Karpas-422 (cell line): Measurements from ENCODE around the gene GDNF. TPM values are rescaled to one million over a fixed set of nuclear protein-coding genes. Genes with fewer than 3 reads are reported as not detected.
A peak's percentile ranks its signal among the peaks of the same experiment; 100 is the strongest.
"Not testable (repeated sequence)": the region's sequence is repeated elsewhere in the genome, so short reads cannot be mapped to it uniquely, and the experiment has no call there.

ENCODE experiments used
- DNase-seq: peaks from one replicate; pipeline ENCODE4 v3.0.0-alpha.2; 2015
- H2AFZ ChIP-seq: fragments of 200-600 bp; sonication (generic); 2 replicates; pipeline ENCODE4 v1.6.1; 2014; ENCODE audit warnings: antibody characterized with exemption, low read length, mixed read lengths
- H3K27ac ChIP-seq: fragments of 200-600 bp; sonication (generic); 2 replicates; pipeline ENCODE4 v1.5.1; 2014; ENCODE audit warnings: mild to moderate bottlenecking, low read length, moderate library complexity
- H3K27me3 ChIP-seq: fragments of 200-600 bp; sonication (generic); 2 replicates; pipeline ENCODE4 v1.6.1; 2014; ENCODE audit warnings: low read length, mixed read lengths
- H3K36me3 ChIP-seq: fragments of 200-600 bp; sonication (generic); 2 replicates; pipeline ENCODE4 v1.6.1; 2014; ENCODE audit warnings: low read length, mixed read lengths; ENCODE audit not compliant: insufficient read depth
- H3K4me1 ChIP-seq: fragments of 200-600 bp; sonication (generic); 2 replicates; pipeline ENCODE4 v1.6.1; 2014; ENCODE audit warnings: mild to moderate bottlenecking, low read length, mixed read lengths
- H3K4me2 ChIP-seq: fragments of 200-600 bp; sonication (generic); 2 replicates; pipeline ENCODE4 v1.6.1; 2014; ENCODE audit warnings: low read length, low read depth, mild to moderate bottlenecking; ENCODE audit not compliant: poor library complexity, severe bottlenecking
- H3K4me3 ChIP-seq: fragments of 200-600 bp; sonication (generic); 2 replicates; pipeline ENCODE4 v1.5.1; 2014; ENCODE audit warnings: mild to moderate bottlenecking, antibody characterized with exemption, low read length, mixed read lengths
- H3K79me2 ChIP-seq: fragments of 200-600 bp; sonication (generic); 2 replicates; pipeline ENCODE4 v1.6.1; 2014; ENCODE audit warnings: mild to moderate bottlenecking, low read length, mixed read lengths
- H3K9ac ChIP-seq: fragments of 200-600 bp; sonication (generic); 2 replicates; pipeline ENCODE4 v1.6.0; 2014; ENCODE audit warnings: low read length
- H3K9me2 ChIP-seq: fragments of 200-600 bp; sonication (generic), shearing (Covaris generic); replicated peaks from 2 replicates; pipeline ENCODE4 v1.6.0; 2014; ENCODE audit warnings: mild to moderate bottlenecking, low read length, moderate library complexity; ENCODE audit not compliant: insufficient read depth
- H3K9me3 ChIP-seq: fragments of 300-700, 200-600 bp; sonication (generic); 2 replicates; pipeline ENCODE4 v1.6.1; 2014; ENCODE audit warnings: low read length, mixed read lengths
- H4K20me1 ChIP-seq: fragments of 200-600 bp; sonication (generic); 2 replicates; pipeline ENCODE4 v1.6.1; 2014; ENCODE audit warnings: mild to moderate bottlenecking, antibody characterized with exemption, low read length, low read depth; ENCODE audit not compliant: insufficient read depth
- total RNA-seq: library from RNA; depleted of rRNA; stranded (reverse); fragments of >200 nt; shearing (Covaris generic); gene quantifications from 2 replicates; pipeline ENCODE4 v1.2.3, GENCODE V29; 2014; ENCODE audit warnings: low replicate concordance

GDNF gene
- total RNA-seq, 1 experiment from 2014 or later = not detected

GRCh38 chr5:37786416-37786815, 53.4 kb downstream of the GDNF start:
- peaks cover 4% of the 10 kb centered on the region for H3K4me1 ChIP-seq
- no peak overlapping the region for H2AFZ ChIP-seq
- no peaks in the 10 kb centered on the region for H4K20me1 ChIP-seq
- no peaks in the 10 kb centered on the region for H3K9me3 ChIP-seq
- no peaks in the 10 kb centered on the region for H3K27me3 ChIP-seq
- no peak for DNase-seq
- no peak overlapping the region for H3K9ac ChIP-seq
- no peaks in the 10 kb centered on the region for H3K36me3 ChIP-seq
- no peaks in the 10 kb centered on the region for H3K9me2 ChIP-seq
- H3K4me3 ChIP-seq = no peak overlapping the region
- no peak overlapping the region for H3K4me2 ChIP-seq
- H3K79me2 ChIP-seq = no peaks in the 10 kb centered on the region
- H3K27ac ChIP-seq = no peak overlapping the region

GRCh38 chr5:37781409-37781808, 58.4 kb downstream of the GDNF start:
- H3K4me2 ChIP-seq, H3K27ac ChIP-seq, H3K4me3 ChIP-seq, H3K27me3 ChIP-seq, H3K9me3 ChIP-seq, H3K9me2 ChIP-seq, H2AFZ ChIP-seq, H3K4me1 ChIP-seq, H3K9ac ChIP-seq, DNase-seq, H3K36me3 ChIP-seq, H3K79me2 ChIP-seq, H4K20me1 ChIP-seq: not testable (repeated sequence)

GRCh38 chr5:37777432-37778130, 62.3 kb downstream of the GDNF start:
- no peaks in the 10 kb centered on the region for H3K79me2 ChIP-seq
- H3K27me3 ChIP-seq = no peaks in the 10 kb centered on the region
- no peak overlapping the region for H3K9ac ChIP-seq
- no peak overlapping the region for H2AFZ ChIP-seq
- no peaks in the 10 kb centered on the region for H4K20me1 ChIP-seq
- H3K4me1 ChIP-seq = no peaks in the 10 kb centered on the region
- no peak overlapping the region for H3K4me3 ChIP-seq
- no peaks in the 10 kb centered on the region for H3K36me3 ChIP-seq
- no peak for DNase-seq
- peaks cover 8% of the 10 kb centered on the region for H3K9me3 ChIP-seq
- H3K9me2 ChIP-seq = no peaks in the 10 kb centered on the region
- no peak overlapping the region for H3K4me2 ChIP-seq
- no peak overlapping the region for H3K27ac ChIP-seq

DNA sequence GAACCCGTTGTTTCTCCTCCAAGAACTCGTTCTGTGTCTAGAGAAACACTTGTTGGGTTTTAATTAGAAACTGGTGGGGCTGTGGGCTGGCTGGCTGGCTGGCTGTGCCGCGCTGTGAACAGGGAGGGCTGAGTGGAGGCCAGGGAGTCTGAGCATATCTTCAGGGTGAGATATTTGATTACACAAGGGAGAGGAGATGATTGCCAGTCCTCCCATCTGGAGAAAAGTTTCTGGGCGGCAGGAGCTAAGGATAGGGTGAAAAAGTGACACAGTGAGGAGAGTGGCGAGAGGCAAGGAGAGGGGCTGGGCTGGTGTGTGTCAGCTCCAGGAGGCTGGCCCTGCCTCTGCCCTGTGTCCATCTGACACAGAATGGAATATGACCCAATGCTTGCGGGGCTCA, 63.0 kb downstream of the GDNF start:
- H3K4me1 ChIP-seq = no peaks in the 10 kb centered on the region
- no peaks in the 10 kb centered on the region for H3K27me3 ChIP-seq
- H3K9ac ChIP-seq = no peak overlapping the region
- peaks cover 8% of the 10 kb centered on the region for H3K9me3 ChIP-seq
- no peak for DNase-seq
- H4K20me1 ChIP-seq = no peaks in the 10 kb centered on the region
- no peaks in the 10 kb centered on the region for H3K79me2 ChIP-seq
- H3K4me3 ChIP-seq = no peak overlapping the region
- no peaks in the 10 kb centered on the region for H3K9me2 ChIP-seq
- H3K4me2 ChIP-seq = no peak overlapping the region
- no peak overlapping the region for H3K27ac ChIP-seq
- H2AFZ ChIP-seq = no peak overlapping the region
- no peaks in the 10 kb centered on the region for H3K36me3 ChIP-seq

GRCh38 chr5:37774912-37775483, 64.8 kb downstream of the GDNF start:
- H3K9me2 ChIP-seq = no peaks in the 10 kb centered on the region
- no peaks in the 10 kb centered on the region for H3K36me3 ChIP-seq
- H3K9ac ChIP-seq = no peak overlapping the region
- no peaks in the 10 kb centered on the region for H3K4me1 ChIP-seq
- no peaks in the 10 kb centered on the region for H3K27me3 ChIP-seq
- DNase-seq = peak; percentile 83
- no peak overlapping the region for H3K4me2 ChIP-seq
- no peak overlapping the region for H3K4me3 ChIP-seq
- H4K20me1 ChIP-seq = no peaks in the 10 kb centered on the region
- no peak overlapping the region for H2AFZ ChIP-seq
- H3K27ac ChIP-seq = no peak overlapping the region
- no peaks in the 10 kb centered on the region for H3K79me2 ChIP-seq
- H3K9me3 ChIP-seq = peaks cover 8% of the 10 kb centered on the region

GRCh38 chr5:37773809-37774208, 66.0 kb downstream of the GDNF start:
- no peaks in the 10 kb centered on the region for H3K79me2 ChIP-seq
- peaks cover 8% of the 10 kb centered on the region for H3K9me3 ChIP-seq
- H3K9me2 ChIP-seq = no peaks in the 10 kb centered on the region
- H3K4me2 ChIP-seq = no peak overlapping the region
- no peaks in the 10 kb centered on the region for H3K27me3 ChIP-seq
- no peaks in the 10 kb centered on the region for H4K20me1 ChIP-seq
- DNase-seq = no peak
- H3K9ac ChIP-seq = no peak overlapping the region
- H2AFZ ChIP-seq = no peak overlapping the region
- H3K36me3 ChIP-seq = no peaks in the 10 kb centered on the region
- H3K4me1 ChIP-seq = no peaks in the 10 kb centered on the region
- H3K4me3 ChIP-seq = no peak overlapping the region
- H3K27ac ChIP-seq = no peak overlapping the region

- Histone ChIP-seq H3K27ac (no peak overlapping the region), H3K9me3 (peaks cover 8% of the 10 kb centered on the region), H2AFZ (no peak overlapping the region), H3K9ac (no peak overlapping the region), H3K4me3 (no peak overlapping the region), H3K4me2 (no peak overlapping the region), H3K27me3 (no peaks in the 10 kb centered on the region), H3K9me2 (no peaks in the 10 kb centered on the region), H3K79me2 (no peaks in the 10 kb centered on the region), H3K4me1 (no peaks in the 10 kb centered on the region), H3K36me3 (no peaks in the 10 kb centered on the region), H4K20me1 (no peaks in the 10 kb centered on the region)
- no peak for DNase-seq
Measured at GRCh38 chr5:37772255-37772654, 67.6 kb downstream of the GDNF start.

GRCh38 chr5:37771731-37772130, 68.1 kb downstream of the GDNF start:
- H3K27ac ChIP-seq = no peak overlapping the region

More at GRCh38 chr5:37771731-37772130, 68.1 kb downstream of the GDNF start:
- Histone ChIP-seq H3K9me2 (no peaks in the 10 kb centered on the region), H2AFZ (no peak overlapping the region), H4K20me1 (no peaks in the 10 kb centered on the region), H3K4me2 (no peak overlapping the region), H3K9ac (no peak overlapping the region), H3K4me3 (no peak overlapping the region), H3K27me3 (no peaks in the 10 kb centered on the region), H3K79me2 (no peaks in the 10 kb centered on the region), H3K9me3 (peaks cover 8% of the 10 kb centered on the region), H3K4me1 (no peaks in the 10 kb centered on the region), H3K36me3 (no peaks in the 10 kb centered on the region)
- no peak for DNase-seq
